AG04449 (cell line): ENCODE results near the gene SLC9A9.

ENCODE experiments used
- CTCF ChIA-PET: fragments of 350-600 bp; formaldehyde crosslinking; extraction: SDS; loops from one replicate; lab custom pipeline; 2021; ENCODE audit warnings: antibody characterized with exemption; lab: Yijun Ruan, JAX
- POLR2A ChIA-PET: fragments of 400-600, 350-600 bp; formaldehyde crosslinking; extraction: SDS; loops from one replicate; lab custom pipeline; 2020; ENCODE audit warnings: antibody characterized with exemption, inconsistent platforms; lab: Yijun Ruan, JAX
- DNase-seq: peaks from one replicate; pipeline ENCODE4 v3.0.0-alpha.2; 2010; ENCODE audit warnings: low read depth, low spot score
- H3K4me3 ChIP-seq: 2 replicates; pipeline ENCODE4 v1.5.1; 2011; ENCODE audit warnings: low read depth, mild to moderate bottlenecking, control low read depth, low read length
- TF ChIP-seq, protein P1 (sequence below): IDR thresholded peaks from one replicate; pipeline ENCODE4 v1.5.1; 2011; ENCODE audit warnings: mild to moderate bottlenecking, moderate library complexity, low read length, control low read depth, inconsistent platforms; ENCODE audit not compliant: insufficient read depth; ENCODE audit errors: missing control alignments

Gene SLC9A9

DNA sequence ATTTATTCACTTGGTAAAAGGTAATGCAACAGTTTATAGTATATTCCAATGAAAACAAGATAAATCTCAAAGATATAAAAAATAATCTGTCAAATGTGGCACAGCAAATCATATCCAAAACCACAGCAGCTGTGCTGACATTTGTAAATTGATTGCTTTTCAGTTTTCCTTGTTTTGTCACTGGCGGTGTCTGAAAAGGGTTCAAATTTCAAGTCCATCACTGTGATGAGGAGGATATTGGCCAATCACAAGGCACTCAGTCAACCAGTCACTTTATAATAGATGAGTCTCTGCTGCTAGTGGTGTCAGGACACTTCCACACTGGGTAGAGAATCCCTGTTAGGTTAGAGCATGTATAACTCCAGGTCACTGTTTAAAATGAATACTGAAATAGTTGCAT is 154.8 kb downstream of the SLC9A9 start:
- H3K4me3 ChIP-seq = no peak overlapping the region
- CTCF ChIA-PET = no interaction called here
- POLR2A ChIA-PET = no interaction called here
- DNase-seq = no peak
- TF ChIP-seq, protein P1, sequence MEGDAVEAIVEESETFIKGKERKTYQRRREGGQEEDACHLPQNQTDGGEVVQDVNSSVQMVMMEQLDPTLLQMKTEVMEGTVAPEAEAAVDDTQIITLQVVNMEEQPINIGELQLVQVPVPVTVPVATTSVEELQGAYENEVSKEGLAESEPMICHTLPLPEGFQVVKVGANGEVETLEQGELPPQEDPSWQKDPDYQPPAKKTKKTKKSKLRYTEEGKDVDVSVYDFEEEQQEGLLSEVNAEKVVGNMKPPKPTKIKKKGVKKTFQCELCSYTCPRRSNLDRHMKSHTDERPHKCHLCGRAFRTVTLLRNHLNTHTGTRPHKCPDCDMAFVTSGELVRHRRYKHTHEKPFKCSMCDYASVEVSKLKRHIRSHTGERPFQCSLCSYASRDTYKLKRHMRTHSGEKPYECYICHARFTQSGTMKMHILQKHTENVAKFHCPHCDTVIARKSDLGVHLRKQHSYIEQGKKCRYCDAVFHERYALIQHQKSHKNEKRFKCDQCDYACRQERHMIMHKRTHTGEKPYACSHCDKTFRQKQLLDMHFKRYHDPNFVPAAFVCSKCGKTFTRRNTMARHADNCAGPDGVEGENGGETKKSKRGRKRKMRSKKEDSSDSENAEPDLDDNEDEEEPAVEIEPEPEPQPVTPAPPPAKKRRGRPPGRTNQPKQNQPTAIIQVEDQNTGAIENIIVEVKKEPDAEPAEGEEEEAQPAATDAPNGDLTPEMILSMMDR = no peak

DNA sequence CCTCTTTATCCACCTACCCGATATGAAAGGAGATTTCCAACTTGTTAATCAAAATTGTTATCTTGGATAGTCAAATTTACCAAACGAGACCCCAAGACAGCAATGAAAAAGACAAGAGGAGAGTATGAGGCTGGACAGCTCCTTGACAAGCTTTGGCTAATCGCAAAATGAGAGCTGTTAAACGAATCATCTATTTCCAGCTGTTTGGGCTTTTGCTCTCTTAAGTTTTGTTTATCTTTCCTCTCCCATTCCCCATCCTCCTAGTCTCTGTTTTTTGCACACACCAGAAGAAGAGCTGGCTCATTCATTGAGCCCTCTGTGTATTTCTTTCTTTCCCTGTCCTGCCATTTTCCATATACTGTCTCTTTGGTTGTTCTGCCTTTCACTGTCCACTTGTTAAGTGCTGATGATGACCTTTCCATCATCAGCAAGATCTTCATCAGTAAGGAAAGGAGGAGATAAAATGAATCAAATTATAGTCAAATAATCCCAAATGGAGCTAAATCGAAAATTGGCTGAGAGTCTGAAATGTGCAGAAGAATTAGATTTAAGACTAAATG is 161.6 kb downstream of the SLC9A9 start:
- CTCF ChIA-PET = interaction anchor here (1.9 kb wide), 1 partner anchor 12 kb away, joined by 5 read pairs; no protein-coding TSS in a partner anchor
- no peak for DNase-seq
- TF ChIP-seq, protein P1 = no peak
- POLR2A ChIA-PET = no interaction called here
- no peak overlapping the region for H3K4me3 ChIP-seq

DNA sequence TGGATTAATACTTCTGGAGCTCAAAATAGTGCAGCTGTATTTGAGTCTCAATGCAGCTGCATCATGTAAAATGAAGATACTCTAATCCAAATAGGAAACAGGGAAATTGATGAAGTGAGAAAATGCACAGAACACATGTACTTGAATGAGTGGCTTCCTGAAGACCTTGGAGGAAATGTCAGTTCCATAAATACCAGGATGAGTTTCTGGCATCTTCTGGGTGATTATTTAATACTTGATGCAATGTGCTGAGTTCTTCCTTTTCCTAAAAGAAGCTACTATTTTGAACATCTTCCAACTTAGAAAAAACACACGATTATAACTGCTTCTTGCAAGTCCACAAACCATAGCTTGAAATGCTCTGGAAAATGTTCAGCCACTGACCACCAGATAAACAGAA is 162.8 kb downstream of the SLC9A9 start:
- POLR2A ChIA-PET = no interaction called here
- no peak overlapping the region for H3K4me3 ChIP-seq
- TF ChIP-seq, protein P1 = no peak
- CTCF ChIA-PET = interaction anchor here (1.9 kb wide), 1 partner anchor 11 kb away, joined by 5 read pairs; no protein-coding TSS in a partner anchor
- no peak for DNase-seq

DNA sequence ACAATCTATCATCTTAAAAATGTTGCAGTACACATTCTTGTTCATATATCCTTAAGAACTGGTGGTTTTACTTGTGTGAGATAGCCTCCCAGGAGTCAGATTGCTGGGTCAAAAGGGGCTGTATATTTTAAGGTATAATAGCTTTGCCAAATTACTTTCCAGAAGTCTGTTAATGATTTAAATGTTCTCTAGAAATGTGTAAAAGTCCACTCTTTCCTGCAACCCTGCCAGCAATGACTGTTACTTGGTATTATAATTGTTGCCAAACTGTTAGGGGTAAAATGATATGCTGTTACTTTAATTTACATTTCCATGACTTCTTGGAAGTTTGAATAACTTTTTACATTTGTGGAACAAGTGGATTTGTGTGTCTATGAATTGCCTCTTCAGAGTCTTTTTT is 170.8 kb downstream of the SLC9A9 start:
- DNase-seq = no peak
- no peak overlapping the region for H3K4me3 ChIP-seq
- ChIA-PET POLR2A (no interaction called here), CTCF (no interaction called here)
- TF ChIP-seq, protein P1 = no peak

DNA sequence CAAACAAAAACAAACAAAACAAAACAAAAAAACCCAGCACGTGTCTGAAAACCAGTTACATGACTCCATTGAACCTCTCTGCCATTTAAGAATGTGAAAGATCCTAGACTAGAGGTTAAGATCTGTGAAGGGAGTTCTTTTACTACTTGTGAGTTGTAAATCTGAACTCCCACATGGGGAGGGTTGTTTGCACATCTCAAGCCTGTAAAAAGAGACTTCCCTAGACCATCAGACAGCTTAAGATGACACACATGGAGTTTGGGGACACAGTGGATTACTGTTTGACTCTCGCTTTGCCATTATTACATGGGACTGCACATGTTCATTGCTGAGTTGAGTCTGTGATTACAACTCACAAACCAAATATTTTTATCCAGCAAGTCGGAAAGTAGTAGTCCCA is 171.5 kb downstream of the SLC9A9 start:
- TF ChIP-seq, protein P1 = no peak
- ChIA-PET POLR2A (no interaction called here), CTCF (no interaction called here)
- H3K4me3 ChIP-seq = no peak overlapping the region
- DNase-seq = no peak

DNA sequence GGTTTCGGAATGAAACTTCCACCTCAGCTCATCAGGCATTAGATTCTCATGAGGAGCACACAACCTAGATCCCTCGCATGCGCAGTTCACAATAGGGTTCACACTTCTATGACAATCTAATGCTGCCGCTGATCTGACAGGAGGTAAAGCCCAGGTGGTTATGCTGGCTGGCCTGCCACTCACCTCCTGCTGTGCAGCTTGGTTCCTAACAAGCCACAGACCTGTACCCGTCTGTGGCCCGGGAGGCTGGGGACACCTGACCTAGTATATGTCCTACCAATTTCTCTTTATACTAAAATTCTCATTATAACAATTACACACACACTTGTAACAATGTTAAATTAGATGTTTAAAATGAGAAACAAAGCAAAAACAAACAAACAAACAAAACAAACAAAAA is 172.2 kb downstream of the SLC9A9 start:
- H3K4me3 ChIP-seq = no peak overlapping the region
- TF ChIP-seq, protein P1 = no peak
- ChIA-PET POLR2A (no interaction called here), CTCF (interaction anchor here (1.5 to 2.8 kb wide), 2 partner anchors 32 to 555 kb away, joined by 6 to 9 read pairs; no protein-coding TSS in a partner anchor)
- DNase-seq = no peak
